HG03135 (cell line): Measurements from ENCODE around the gene CEP135.
"Not testable (repeated sequence)": the region's sequence is repeated elsewhere in the genome, so short reads cannot be mapped to it uniquely, and the experiment has no call there.

Experiments
- ATAC-seq: cut with Tn5 transposase; IDR thresholded peaks from one replicate; pipeline ENCODE4 v1.9.1; 2021; ENCODE audit warnings: mild to moderate bottlenecking, moderate library complexity; ENCODE audit not compliant: unreplicated experiment

The CEP135 gene

GRCh38 chr4:55938481-55938880 is 10.3 kb upstream of the CEP135 start:
- ATAC-seq: no peak

GRCh38 chr4:55939421-55939820 is 9.3 kb upstream of the CEP135 start:
- no peak for ATAC-seq

- ATAC-seq: no peak
These were observed 6.8 kb upstream of the CEP135 start for GRCh38 chr4:55941881-55942396.

- ATAC-seq: peak; percentile 39
These were observed 1.4 kb upstream of the CEP135 start for GRCh38 chr4:55947254-55947882.

- ATAC-seq: no peak
These were observed 626 bp upstream of the CEP135 start for GRCh38 chr4:55947912-55948725.

GRCh38 chr4:55949482-55949802 is 697 bp downstream of the CEP135 start:
- no peak for ATAC-seq

GRCh38 chr4:55951191-55951922 is 2.6 kb downstream of the CEP135 start:
- ATAC-seq: no peak

- no peak for ATAC-seq
These were observed 7.0 kb downstream of the CEP135 start for GRCh38 chr4:55955710-55956109.

- ATAC-seq: no peak
These were observed 10.9 kb downstream of the CEP135 start for GRCh38 chr4:55959655-55960054.

GRCh38 chr4:55964046-55964445 is 15.3 kb downstream of the CEP135 start:
- no peak for ATAC-seq

GRCh38 chr4:55965585-55965984 is 16.8 kb downstream of the CEP135 start:
- ATAC-seq: no peak

GRCh38 chr4:55966324-55966723 is 17.6 kb downstream of the CEP135 start:
- not testable (repeated sequence) for ATAC-seq

GRCh38 chr4:55967376-55967775 is 18.6 kb downstream of the CEP135 start:
- ATAC-seq: no peak

GRCh38 chr4:55973650-55974049 is 24.9 kb downstream of the CEP135 start:
- no peak for ATAC-seq

- no peak for ATAC-seq
These were observed 29.1 kb downstream of the CEP135 start for GRCh38 chr4:55977811-55978210.

GRCh38 chr4:55979562-55979961 is 30.8 kb downstream of the CEP135 start:
- no peak for ATAC-seq

- no peak for ATAC-seq
These were observed 32.0 kb downstream of the CEP135 start for GRCh38 chr4:55980725-55981124.

- no peak for ATAC-seq
These were observed 34.2 kb downstream of the CEP135 start for GRCh38 chr4:55982976-55983375.

- no peak for ATAC-seq
These were observed 41.0 kb downstream of the CEP135 start for GRCh38 chr4:55989766-55990165.

- ATAC-seq: peak; percentile 82
These were observed 45.4 kb downstream of the CEP135 start for GRCh38 chr4:55993994-55994663.

GRCh38 chr4:55996646-55997045 is 47.9 kb downstream of the CEP135 start:
- ATAC-seq: no peak
